CD14-positive monocyte (primary cell): ENCODE results near the gene PREP. TPM values are rescaled to one million over a fixed set of nuclear protein-coding genes. Genes with fewer than 3 reads are reported as not detected.

Source experiments
- polyA plus RNA-seq, 3 donors: library from polyadenylated mRNA; depleted of rRNA in 1 of 3; unstranded in 2 of 3; stranded (reverse) in 1 of 3; fragments of 300-500 nt in 2 of 3; fragments of >200 nt in 1 of 3; fragmentation: Illumina TruSeq in 2 of 3; gene quantifications; 1 replicate in 2 of 3; 2 replicates in 1 of 3; pipeline ENCODE4 v1.2.3, GENCODE V29; 2012 to 2021

PREP gene
- polyA plus RNA-seq, 3 donors: 21.4 to 40.8 (median 30.7) TPM

Other genes starting within 250 kb of the PREP start
- gene POPDC3, start 223.1 kb downstream of the PREP start, polyA plus RNA-seq: not detected